ENCODE results near the gene AP5M1.
A peak's percentile ranks its signal among the peaks of the same experiment; 100 is the strongest.
"Not testable (repeated sequence)": the region's sequence is repeated elsewhere in the genome, so short reads cannot be mapped to it uniquely, and the experiment has no call there.

AP5M1 gene, protein sequence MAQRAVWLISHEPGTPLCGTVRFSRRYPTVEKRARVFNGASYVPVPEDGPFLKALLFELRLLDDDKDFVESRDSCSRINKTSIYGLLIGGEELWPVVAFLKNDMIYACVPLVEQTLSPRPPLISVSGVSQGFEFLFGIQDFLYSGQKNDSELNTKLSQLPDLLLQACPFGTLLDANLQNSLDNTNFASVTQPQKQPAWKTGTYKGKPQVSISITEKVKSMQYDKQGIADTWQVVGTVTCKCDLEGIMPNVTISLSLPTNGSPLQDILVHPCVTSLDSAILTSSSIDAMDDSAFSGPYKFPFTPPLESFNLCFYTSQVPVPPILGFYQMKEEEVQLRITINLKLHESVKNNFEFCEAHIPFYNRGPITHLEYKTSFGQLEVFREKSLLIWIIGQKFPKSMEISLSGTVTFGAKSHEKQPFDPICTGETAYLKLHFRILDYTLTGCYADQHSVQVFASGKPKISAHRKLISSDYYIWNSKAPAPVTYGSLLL

DNA sequence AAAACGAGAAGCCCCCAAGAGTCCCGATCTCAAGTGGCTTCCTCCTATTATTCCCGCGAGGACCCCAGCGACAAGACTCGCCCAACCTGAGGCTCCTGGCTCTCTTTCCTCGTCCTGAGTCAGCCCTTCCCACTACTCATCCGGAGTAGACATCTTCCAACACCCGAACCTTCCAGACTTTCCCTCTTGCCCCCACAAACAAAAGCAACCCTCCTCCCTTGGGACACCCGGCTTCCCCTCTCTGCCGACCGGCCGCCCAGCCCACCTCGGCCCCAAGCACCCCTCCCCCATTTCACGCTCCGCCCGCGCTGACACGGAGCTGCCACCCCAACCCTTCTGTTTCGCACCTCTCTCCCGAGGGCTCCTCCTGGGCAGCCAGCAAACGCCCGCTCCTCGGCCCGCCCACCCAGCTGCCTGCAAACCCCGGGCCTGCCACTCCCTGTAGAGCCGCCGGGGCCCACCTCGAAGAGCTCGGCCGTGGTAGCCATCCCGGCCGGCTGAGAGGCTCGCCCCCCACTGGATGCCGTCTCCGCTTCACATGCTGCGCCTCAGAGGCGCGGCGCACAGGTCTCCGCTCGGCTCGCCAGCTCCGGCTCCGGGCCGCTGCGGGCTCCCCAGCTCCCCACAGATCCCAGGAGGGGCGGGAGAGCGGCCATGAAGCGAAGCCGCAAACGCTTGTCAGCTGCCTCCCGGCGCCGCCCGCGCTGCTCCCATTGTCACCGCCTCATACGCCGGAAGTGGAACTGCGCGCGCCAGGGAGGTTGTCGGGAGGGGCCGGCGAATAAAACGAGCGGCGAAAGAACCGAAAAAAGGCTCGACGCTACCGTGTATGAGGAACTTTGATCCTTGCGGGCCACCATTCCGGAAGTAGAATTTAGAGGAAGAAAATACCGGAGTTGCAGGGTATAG lies at the start of gene AP5M1, which contains the start of gene EXOC5:
AP5M1 (plus strand) TSS at position 811 of the 909 bp plus-strand sequence. CDS start 344 bp downstream, outside the sequence.
EXOC5 (minus strand) TSS at position 745 of the 909 bp plus-strand sequence; CDS start at position 488, 257 bp downstream.
- in situ Hi-C loops (cut with MboI; ENCODE audit: low pct_unique_long_range_greater_than_20kb, low sequenced_read_pairs, unreplicated experiment) = no loop called here
- peak; percentile 88 for DNase-seq (ENCODE audit: low spot score)
- TF ChIP-seq, protein P1, sequence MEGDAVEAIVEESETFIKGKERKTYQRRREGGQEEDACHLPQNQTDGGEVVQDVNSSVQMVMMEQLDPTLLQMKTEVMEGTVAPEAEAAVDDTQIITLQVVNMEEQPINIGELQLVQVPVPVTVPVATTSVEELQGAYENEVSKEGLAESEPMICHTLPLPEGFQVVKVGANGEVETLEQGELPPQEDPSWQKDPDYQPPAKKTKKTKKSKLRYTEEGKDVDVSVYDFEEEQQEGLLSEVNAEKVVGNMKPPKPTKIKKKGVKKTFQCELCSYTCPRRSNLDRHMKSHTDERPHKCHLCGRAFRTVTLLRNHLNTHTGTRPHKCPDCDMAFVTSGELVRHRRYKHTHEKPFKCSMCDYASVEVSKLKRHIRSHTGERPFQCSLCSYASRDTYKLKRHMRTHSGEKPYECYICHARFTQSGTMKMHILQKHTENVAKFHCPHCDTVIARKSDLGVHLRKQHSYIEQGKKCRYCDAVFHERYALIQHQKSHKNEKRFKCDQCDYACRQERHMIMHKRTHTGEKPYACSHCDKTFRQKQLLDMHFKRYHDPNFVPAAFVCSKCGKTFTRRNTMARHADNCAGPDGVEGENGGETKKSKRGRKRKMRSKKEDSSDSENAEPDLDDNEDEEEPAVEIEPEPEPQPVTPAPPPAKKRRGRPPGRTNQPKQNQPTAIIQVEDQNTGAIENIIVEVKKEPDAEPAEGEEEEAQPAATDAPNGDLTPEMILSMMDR (IDR thresholded peaks at IDR 0.05; ENCODE audit: extremely low read depth, insufficient read depth, missing control alignments) = peak; percentile 1

DNA sequence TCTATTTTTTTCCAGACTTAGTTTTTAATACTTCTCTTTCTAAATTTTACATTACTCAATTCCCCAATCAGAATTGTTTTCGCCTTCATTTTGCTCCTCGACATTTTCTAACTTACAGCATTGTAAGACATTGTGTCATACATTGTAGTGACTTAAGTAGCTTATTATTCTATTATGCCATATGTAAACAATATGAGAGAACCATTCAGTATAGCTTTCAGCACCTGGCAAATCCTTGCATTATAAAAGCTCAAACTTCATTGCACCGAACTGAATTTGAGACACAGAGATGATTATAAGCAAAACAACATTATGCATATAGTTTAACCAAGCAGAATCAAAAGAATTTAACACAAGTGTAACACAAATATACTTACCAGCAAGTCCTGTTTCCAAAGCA lies 46.8 kb upstream of the AP5M1 start:
- TF ChIP-seq, protein P1 (IDR thresholded peaks at IDR 0.05; ENCODE audit: extremely low read depth, insufficient read depth, missing control alignments) = no peak
- in situ Hi-C loops (cut with MboI; ENCODE audit: low pct_unique_long_range_greater_than_20kb, low sequenced_read_pairs, unreplicated experiment) = no loop called here
- no peak for DNase-seq (ENCODE audit: low spot score)

DNA sequence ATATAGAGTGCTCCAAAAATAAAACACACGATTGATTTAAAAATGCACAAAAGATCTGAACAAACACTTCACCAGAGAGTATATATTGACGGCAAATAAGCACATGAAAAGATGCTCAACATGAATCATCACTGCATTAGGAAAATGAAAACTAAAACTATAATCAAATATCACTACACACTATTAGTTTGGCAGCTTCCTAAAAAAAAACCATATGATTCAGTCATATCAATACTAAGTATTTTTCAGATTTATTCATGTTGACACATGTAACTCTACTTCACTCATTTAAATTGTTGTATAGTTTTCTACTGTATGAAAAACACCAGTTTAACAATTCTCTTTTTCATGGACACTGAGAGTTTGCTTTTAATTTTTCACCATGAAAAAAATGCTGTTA lies 41.7 kb upstream of the AP5M1 start:
- TF ChIP-seq, protein P1 (IDR thresholded peaks at IDR 0.05; ENCODE audit: extremely low read depth, insufficient read depth, missing control alignments) = no peak
- in situ Hi-C loops (cut with MboI; ENCODE audit: low pct_unique_long_range_greater_than_20kb, low sequenced_read_pairs, unreplicated experiment) = no loop called here
- DNase-seq (ENCODE audit: low spot score) = no peak

DNA sequence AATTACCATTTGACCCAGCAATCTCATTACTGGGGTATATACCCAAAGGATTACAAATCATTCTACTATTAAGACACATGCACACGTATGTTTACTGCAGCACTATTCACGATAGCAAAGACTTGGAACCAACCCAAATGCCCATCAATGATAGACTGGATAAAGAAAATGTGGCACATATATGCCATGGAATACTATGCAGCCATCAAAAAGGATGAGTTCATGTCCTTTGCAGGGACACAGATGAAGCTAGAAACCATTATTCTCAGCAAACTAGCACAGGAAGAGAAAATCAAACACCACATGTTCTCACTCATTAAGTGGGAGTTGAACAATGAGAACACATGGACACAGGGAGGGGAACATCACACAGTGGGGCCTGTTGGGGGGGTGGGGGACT lies 40.5 kb upstream of the AP5M1 start:
- in situ Hi-C loops (cut with MboI; ENCODE audit: low pct_unique_long_range_greater_than_20kb, low sequenced_read_pairs, unreplicated experiment); DNase-seq (ENCODE audit: low spot score): not testable (repeated sequence)

DNA sequence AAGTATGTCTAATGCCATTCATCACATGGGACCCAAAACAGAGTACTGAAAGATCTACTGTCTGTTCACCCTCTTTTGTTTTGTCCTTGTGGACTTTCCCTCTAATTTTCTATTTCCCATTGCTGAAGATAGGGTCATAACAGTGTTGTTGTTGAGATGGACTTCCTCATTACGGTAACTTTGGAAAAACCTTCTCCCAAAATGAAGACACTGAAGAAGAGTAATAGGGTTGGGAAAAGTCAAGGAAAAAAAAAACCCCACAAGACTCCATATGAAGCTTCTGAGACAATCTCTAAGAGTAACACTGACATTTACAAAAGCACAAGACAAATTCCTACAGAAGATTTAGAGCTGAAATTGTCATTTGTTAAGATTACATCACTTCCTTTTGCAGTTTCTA lies 36.8 kb upstream of the AP5M1 start:
- TF ChIP-seq, protein P1 (IDR thresholded peaks at IDR 0.05; ENCODE audit: extremely low read depth, insufficient read depth, missing control alignments) = no peak
- in situ Hi-C loops (cut with MboI; ENCODE audit: low pct_unique_long_range_greater_than_20kb, low sequenced_read_pairs, unreplicated experiment) = no loop called here
- DNase-seq (ENCODE audit: low spot score) = no peak

DNA sequence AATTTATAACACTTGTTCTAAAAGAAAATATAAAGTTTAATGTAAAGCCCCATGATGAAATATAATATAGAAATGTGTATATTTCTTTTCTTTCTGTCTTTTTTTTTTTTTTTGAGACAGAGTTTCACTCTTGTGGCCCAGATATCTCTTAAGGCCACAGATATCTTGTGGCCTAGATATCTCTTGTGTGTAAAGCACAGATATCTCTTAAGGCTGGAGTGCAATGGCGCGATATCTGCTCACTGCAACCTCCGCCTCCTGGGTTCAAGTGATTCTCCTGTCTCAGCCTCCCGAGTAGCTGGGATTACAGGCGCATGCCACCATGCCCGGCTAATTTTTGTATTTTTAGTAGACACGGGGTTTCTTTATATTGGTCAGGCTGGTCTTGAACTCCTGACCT lies 28.7 kb upstream of the AP5M1 start:
- in situ Hi-C loops (cut with MboI; ENCODE audit: low pct_unique_long_range_greater_than_20kb, low sequenced_read_pairs, unreplicated experiment); DNase-seq (ENCODE audit: low spot score): not testable (repeated sequence)

DNA sequence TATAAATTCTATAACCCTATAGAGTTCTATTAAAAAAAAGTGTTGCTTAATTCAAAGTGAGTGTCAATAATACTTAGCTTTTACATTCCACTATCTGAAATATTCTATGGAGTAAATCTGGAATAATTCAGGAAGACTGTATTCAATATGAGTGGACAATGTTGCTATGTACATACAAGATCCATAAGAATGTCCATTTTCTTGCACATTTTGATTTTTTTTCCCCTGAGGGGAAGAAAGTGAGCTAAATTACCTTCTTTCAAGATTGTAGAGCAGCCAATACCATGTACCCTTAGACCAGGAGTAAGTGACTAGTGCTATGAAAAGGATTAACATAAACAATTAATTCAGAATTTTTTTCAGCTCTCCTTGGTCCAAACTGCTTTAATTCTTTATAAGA lies 25.5 kb upstream of the AP5M1 start:
- TF ChIP-seq, protein P1 (IDR thresholded peaks at IDR 0.05; ENCODE audit: extremely low read depth, insufficient read depth, missing control alignments) = no peak
- DNase-seq (ENCODE audit: low spot score) = no peak

More for the DNA sequence above, 25.5 kb upstream of the AP5M1 start:
- in situ Hi-C loops (cut with MboI; ENCODE audit: low pct_unique_long_range_greater_than_20kb, low sequenced_read_pairs, unreplicated experiment) = no loop called here
